Skeletal muscle tissue (tissue), 4 donors: ENCODE data around the gene EDAR. TPM values are rescaled to one million over a fixed set of nuclear protein-coding genes. Genes with fewer than 3 reads are reported as not detected.

ENCODE experiments used
- H3K27ac ChIP-seq: one replicate; pipeline ENCODE4 v1.7.0; 2013; ENCODE audit warnings: mild to moderate bottlenecking, low read depth, low read length, inconsistent platforms
- H3K27me3 ChIP-seq, 3 donors: one replicate each; pipeline ENCODE4 v1.7.0; 2013; ENCODE audit warnings: low read length in 3 of 3; ENCODE audit not compliant: control insufficient read depth in 3 of 3, insufficient read depth in 3 of 3
- H3K36me3 ChIP-seq, 3 donors: one replicate each; pipeline ENCODE4 v1.7.0; 2013; ENCODE audit warnings: low read length in 3 of 3; ENCODE audit not compliant: control insufficient read depth in 3 of 3, insufficient read depth in 3 of 3
- H3K4me1 ChIP-seq, 3 donors: one replicate each; pipeline ENCODE4 v1.7.0; 2013; ENCODE audit warnings: low read length in 3 of 3, mild to moderate bottlenecking in 3 of 3; ENCODE audit not compliant: control insufficient read depth in 3 of 3, insufficient read depth in 3 of 3
- H3K4me3 ChIP-seq, 3 donors: one replicate each; pipeline ENCODE4 v1.7.0; 2013; ENCODE audit warnings: low read length in 3 of 3
- H3K9ac ChIP-seq, 3 donors: one replicate each; pipeline ENCODE4 v1.7.0; 2013; ENCODE audit warnings: low read length in 3 of 3, mild to moderate bottlenecking in 3 of 3, moderate library complexity in 2 of 3, low read depth in 1 of 3
- H3K9me3 ChIP-seq, 3 donors: one replicate each; pipeline ENCODE4 v1.7.0; 2013; ENCODE audit warnings: low read length in 3 of 3; ENCODE audit not compliant: control insufficient read depth in 3 of 3
- total RNA-seq: library from RNA; depleted of rRNA; stranded (reverse); fragments of >200 nt; gene quantifications from one replicate; pipeline ENCODE4 v1.2.3, GENCODE V29; 2014
- donor health status: Osteomylitis.

The EDAR gene
- total RNA-seq, 1 donor from 2014 or later, result not detected

DNA sequence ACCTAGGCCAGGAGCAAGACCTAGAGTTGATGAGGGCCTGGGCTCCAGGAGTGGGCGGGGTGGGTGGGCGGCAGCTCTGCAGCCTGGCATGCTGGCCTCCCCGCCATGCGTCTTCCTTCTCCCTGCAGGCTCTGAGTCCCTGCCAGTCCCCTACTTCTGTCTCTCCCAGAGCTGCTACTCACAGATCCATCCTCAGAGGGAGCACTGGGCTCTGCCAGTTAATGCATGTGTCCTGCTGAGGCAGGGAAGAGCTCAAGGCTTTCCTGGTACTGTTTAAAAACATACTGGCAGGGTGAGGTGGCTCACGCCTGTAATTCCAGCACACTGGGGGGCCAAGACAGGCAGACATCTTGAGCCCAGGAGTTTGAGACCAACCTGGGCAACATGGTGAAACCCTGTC is 38.7 kb upstream of the EDAR start:
- H3K27me3 ChIP-seq, result peaks cover 7 to 10% (median 8%) of the 10 kb centered on the region in 3 donors
- no peaks in the 10 kb centered on the region for H3K36me3 ChIP-seq
- H3K4me3 ChIP-seq, result no peak overlapping the region
- H3K4me1 ChIP-seq, result peaks cover 3 to 10% (median 5%) of the 10 kb centered on the region in 3 donors
- H3K27ac ChIP-seq, result no peak overlapping the region
- H3K9ac ChIP-seq, result no peak overlapping the region
- H3K9me3 ChIP-seq, result no peaks in the 10 kb centered on the region

DNA sequence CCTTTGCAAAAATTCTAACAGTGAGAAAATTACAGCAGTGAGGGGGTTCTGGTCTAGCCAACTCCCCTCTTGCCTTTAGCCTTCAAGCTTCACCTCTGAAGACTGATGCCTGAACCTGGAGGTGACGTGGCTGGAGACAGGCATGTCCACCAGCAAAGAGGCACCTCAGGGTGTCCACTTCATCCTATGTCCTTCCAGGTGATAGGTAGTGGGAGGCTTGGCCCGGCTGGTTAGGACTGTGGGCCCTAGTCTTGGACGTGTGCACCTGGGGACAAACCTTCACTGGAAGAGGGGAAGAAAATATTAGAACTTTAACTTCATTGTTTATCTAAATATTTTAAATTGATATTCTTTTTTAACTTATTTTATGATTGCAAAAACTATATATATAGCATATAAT is 35.5 kb upstream of the EDAR start:
- no peaks in the 10 kb centered on the region for H3K9me3 ChIP-seq
- H3K36me3 ChIP-seq, result no peaks in the 10 kb centered on the region

DNA sequence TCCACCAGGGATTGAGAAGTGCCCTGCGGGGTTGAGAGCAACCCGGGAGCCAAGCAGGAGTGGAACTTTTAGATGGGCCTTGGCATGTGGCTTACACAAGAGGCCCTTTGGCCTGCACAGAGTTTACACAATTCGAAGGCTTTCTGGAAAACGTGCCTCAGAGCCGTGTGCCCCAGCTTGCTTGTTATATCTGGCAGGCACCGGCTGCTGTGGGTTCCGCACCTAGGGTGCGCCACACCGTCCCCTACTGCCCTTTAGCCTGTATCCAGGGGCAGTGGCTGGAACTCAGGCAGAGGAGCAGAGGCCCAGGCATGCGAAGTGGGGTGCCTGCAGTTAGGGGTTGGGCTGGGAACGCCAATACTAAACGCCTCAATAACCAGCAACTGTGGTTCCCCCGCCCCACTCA is 32.9 kb upstream of the EDAR start:
- H3K9ac ChIP-seq, result no peak overlapping the region
- no peaks in the 10 kb centered on the region for H3K9me3 ChIP-seq
- H3K4me3 ChIP-seq, result no peak overlapping the region
- H3K27me3 ChIP-seq, result peaks cover 3 to 11% (median 5%) of the 10 kb centered on the region in 3 donors
- H3K36me3 ChIP-seq, result no peaks in the 10 kb centered on the region
- H3K4me1 ChIP-seq, result peaks cover 0 to 9% (median 0%) of the 10 kb centered on the region in 3 donors
- H3K27ac ChIP-seq, result no peak overlapping the region

More for the DNA sequence above, 35.5 kb upstream of the EDAR start:
- peaks cover 0 to 5% (median 3%) of the 10 kb centered on the region in 3 donors for H3K27me3 ChIP-seq
- H3K27ac ChIP-seq, result no peak overlapping the region
- peaks cover 0 to 9% (median 0%) of the 10 kb centered on the region in 3 donors for H3K4me1 ChIP-seq
- H3K4me3 ChIP-seq, result no peak overlapping the region
- no peak overlapping the region for H3K9ac ChIP-seq

DNA sequence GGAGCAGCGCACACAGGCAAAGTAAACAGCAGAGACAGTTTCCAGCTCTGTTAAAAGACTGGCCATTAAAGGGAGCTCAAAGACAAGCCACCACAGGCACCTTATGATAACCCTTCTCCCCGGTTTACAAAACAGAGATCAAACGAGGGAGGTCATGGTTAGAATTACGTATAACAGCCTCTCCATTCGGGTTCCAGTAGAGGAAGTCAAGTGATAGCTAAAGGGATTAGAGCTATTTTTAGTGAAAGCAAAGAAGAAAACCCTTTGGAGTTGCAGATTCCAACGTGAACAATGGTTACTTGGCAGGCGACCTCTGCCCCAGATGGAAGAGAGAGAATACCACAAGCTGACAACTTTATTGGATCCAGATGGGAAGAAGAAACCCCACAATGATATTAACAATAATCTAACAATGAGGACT is 31.2 kb upstream of the EDAR start:
- H3K36me3 ChIP-seq, result no peaks in the 10 kb centered on the region

DNA sequence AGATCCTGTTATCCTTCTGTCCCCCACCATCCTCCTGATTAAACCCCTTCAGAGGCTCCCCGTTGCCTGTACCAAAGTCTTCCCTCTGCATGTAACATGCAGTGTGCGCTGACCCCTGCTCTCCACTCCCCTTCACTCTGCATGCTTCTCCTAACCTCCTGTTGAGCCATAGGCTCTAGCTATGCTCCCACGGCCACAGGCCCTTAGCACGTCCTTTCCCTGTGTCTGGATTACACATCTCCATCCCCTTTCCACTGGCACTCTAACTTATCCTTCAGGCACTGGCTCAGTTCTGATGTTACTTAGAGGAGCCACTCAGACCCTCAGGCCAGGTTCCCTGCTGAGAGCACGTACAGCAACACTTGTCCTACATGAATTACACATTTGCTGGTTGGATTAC is 29.4 kb upstream of the EDAR start:
- no peak overlapping the region for H3K9ac ChIP-seq
- peaks cover 3 to 12% (median 5%) of the 10 kb centered on the region in 3 donors for H3K27me3 ChIP-seq
- no peak overlapping the region for H3K4me3 ChIP-seq
- no peak overlapping the region for H3K27ac ChIP-seq
- H3K36me3 ChIP-seq, result no peaks in the 10 kb centered on the region
- H3K4me1 ChIP-seq, result peaks cover 0 to 9% (median 0%) of the 10 kb centered on the region in 3 donors
- H3K9me3 ChIP-seq, result no peaks in the 10 kb centered on the region

More for the DNA sequence above, 31.2 kb upstream of the EDAR start:
- Histone ChIP-seq H3K27ac (no peak overlapping the region), H3K9me3 (no peaks in the 10 kb centered on the region), H3K9ac (no peak overlapping the region), H3K4me1 (peaks cover 0 to 9% (median 0%) of the 10 kb centered on the region in 3 donors), H3K27me3 (peaks cover 3 to 9% (median 5%) of the 10 kb centered on the region in 3 donors), H3K4me3 (no peak overlapping the region)

DNA sequence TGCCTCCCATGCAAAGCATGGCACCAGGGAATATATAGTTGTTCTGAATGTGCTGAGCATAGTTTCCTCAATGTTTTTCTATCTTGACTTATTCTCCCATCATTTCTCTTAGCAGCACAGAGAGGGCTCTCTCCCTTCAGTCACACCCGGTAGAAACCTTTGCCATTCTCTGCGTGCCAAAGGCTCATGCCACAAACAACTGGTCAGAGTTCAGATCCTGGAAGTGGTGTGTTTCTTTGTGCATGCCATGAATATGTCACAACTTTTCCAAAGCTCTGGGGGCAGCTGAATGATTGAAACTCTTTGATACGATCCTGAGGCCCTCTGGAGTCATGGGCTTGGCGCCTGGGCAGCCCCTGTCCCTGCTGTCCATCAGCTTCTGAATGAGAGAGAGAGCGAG is 28.0 kb upstream of the EDAR start:
- Histone ChIP-seq H3K36me3 (no peaks in the 10 kb centered on the region), H3K27ac (no peak overlapping the region), H3K9ac (no peak overlapping the region), H3K9me3 (no peaks in the 10 kb centered on the region), H3K27me3 (peaks cover 3 to 9% (median 5%) of the 10 kb centered on the region in 3 donors), H3K4me3 (no peak overlapping the region), H3K4me1 (peaks cover 0 to 9% (median 0%) of the 10 kb centered on the region in 3 donors)

DNA sequence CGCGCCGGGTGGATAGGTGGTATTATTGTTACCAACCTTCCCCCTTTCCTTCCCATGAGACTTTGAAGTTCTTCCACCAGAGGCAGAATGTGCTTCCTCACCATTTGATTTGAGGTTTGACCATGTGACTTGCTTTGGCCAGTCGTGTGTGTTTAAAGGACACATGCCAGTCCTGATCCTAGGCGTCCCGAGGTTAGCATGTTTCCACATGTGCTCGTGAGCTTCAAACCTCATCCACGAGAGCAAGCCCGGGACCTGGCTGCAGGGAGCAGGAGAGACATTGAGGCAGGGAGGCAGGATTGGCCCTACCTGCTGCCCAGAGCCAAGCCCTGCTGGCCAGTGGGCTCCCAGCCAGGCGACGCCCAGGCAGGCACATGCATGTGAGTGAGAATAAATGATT is 27.4 kb upstream of the EDAR start:
- no peak overlapping the region for H3K9ac ChIP-seq
- H3K4me1 ChIP-seq, result peaks cover 0 to 9% (median 0%) of the 10 kb centered on the region in 3 donors
- H3K4me3 ChIP-seq, result no peak overlapping the region
- peaks cover 3 to 9% (median 5%) of the 10 kb centered on the region in 3 donors for H3K27me3 ChIP-seq
- no peaks in the 10 kb centered on the region for H3K36me3 ChIP-seq
- no peak overlapping the region for H3K27ac ChIP-seq
- no peaks in the 10 kb centered on the region for H3K9me3 ChIP-seq

DNA sequence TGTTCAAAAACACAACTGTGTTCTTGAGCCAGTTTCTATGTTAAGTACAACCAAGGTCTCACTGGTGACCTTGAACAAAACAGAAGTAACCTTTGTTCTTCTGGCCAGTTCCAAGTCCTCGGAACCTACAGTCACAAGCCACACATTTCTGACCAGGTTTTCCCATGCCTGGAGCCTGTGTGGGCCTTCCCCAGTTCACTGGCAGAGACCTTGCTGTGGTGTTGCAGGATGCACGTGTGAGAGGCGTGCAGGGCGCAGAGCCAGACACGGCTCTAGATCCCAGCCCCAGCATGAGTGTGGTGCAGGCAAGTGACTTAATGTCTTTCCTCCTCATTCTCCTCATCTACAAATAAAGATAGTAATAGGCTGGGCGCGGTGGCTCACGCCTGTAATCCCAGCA is 25.5 kb upstream of the EDAR start:
- Histone ChIP-seq H3K27me3 (peaks cover 0 to 13% (median 5%) of the 10 kb centered on the region in 3 donors), H3K9me3 (no peaks in the 10 kb centered on the region), H3K27ac (no peak overlapping the region), H3K36me3 (no peaks in the 10 kb centered on the region), H3K4me1 (no peaks in the 10 kb centered on the region), H3K4me3 (no peak overlapping the region), H3K9ac (no peak overlapping the region)

DNA sequence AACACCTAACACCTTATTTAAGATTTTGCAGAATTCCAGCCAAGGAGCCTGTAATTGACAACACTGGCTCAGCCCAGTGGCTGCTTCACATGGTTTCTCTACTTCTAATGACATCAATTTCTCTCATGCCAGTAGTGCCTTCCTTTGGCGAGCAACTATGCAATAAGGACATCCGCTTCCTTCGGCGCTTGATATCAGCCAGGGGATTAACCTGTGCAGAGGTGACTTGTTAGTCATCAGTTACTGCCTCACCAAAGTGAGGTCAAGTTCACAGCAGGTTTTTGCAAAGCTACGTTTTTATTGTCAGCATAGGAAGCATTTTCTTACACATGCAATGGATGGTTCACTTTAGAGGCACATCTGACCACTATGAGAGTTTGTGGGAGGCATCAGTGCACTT is 24.0 kb upstream of the EDAR start:
- Histone ChIP-seq H3K4me1 (no peaks in the 10 kb centered on the region), H3K9ac (no peak overlapping the region), H3K9me3 (no peaks in the 10 kb centered on the region), H3K4me3 (no peak overlapping the region), H3K36me3 (no peaks in the 10 kb centered on the region), H3K27ac (no peak overlapping the region), H3K27me3 (peaks cover 0 to 6% (median under 1%) of the 10 kb centered on the region in 3 donors)

DNA sequence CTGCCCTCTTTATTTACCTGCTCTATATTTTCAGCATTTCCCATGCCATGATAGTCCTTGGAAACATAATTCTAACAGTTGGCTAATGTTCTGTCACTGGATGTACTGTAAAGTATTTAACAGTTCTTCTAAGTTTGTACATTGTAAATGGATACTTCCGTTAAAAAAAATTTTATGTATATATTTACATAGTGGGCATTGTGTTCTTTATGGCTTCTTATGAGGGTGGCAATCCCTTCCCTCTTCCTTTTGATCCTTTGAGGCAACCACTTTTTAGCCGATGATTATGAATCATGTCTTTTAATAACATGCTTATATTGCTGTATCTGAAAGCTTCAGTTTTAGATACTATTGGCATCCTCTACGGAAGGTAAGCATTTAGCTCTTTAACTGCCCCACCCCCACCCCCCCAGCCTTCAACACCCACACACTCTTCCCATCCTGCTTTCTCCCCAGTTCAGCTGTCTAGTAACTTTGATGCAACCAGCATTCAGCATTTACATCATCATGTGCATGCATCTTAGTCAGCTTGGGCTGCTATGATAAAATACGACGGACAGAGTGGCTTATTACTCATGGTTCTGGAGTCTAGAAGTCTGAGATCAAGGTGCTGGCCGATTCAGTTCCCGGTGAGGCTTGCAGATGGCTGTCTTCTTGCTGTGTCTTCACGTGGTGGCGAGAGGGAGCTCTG is 21.0 kb upstream of the EDAR start:
- Histone ChIP-seq H3K9ac (no peak overlapping the region), H3K4me1 (peaks cover 0 to 6% (median 2%) of the 10 kb centered on the region in 3 donors), H3K27me3 (peaks cover 0 to 6% (median 0%) of the 10 kb centered on the region in 3 donors)

More for the DNA sequence above, 21.0 kb upstream of the EDAR start:
- H3K9me3 ChIP-seq, result no peaks in the 10 kb centered on the region
- no peaks in the 10 kb centered on the region for H3K36me3 ChIP-seq
- no peak overlapping the region for H3K4me3 ChIP-seq
- no peak overlapping the region for H3K27ac ChIP-seq
